ENCODE measurements around the gene TEX54.

TEX54 gene

DNA sequence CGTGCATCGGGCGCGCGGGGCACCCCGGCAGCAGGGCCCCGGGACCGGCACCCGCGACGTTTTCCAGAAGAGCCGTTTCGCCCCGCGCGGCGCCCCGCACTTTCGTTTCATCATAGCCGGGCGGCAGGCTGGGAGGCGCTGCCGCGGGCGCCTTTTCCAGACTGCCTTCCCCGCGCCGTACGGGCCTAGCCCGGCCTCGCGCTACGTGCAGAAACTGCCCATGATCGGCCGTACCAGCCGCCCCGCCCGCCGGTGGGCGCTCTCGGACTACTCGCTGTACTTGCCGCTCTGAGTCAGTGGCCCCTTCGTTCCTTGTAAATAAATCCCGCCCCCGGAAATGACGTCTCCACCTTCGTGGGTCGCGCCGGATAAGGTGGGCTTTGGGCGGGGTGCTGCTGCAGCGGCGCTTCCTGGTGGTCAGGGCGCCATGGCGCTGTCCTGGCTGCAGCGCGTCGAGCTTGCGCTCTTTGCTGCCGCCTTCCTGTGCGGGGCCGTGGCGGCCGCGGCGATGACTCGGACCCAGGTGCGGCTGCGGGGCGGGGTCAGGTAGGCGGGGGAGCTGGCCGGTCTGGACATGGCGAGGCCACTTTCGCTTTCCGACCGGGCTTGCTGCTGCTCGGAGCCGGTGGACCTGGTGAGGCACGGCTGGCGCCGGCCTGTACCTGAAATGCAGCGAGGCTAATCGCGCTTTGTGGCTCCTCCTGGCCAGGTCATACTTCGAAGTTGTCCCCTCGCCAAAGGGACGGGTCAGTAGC is 45.5 kb downstream of the TEX54 start, which contains the start of gene TMEM179B (continued):
- peak; percentile 59 for TF ChIP-seq GLIS1 (tag by site-specific recombination; IDR thresholded peaks at IDR 0.05)
- TF ChIP-seq PRDM1 (tag by site-specific recombination; IDR thresholded peaks at IDR 0.05), result no peak
- TF ChIP-seq ZNF221 (tag by site-specific recombination; IDR thresholded peaks at IDR 0.05; ENCODE audit: borderline replicate concordance), result no peak
- TF ChIP-seq, protein P1, sequence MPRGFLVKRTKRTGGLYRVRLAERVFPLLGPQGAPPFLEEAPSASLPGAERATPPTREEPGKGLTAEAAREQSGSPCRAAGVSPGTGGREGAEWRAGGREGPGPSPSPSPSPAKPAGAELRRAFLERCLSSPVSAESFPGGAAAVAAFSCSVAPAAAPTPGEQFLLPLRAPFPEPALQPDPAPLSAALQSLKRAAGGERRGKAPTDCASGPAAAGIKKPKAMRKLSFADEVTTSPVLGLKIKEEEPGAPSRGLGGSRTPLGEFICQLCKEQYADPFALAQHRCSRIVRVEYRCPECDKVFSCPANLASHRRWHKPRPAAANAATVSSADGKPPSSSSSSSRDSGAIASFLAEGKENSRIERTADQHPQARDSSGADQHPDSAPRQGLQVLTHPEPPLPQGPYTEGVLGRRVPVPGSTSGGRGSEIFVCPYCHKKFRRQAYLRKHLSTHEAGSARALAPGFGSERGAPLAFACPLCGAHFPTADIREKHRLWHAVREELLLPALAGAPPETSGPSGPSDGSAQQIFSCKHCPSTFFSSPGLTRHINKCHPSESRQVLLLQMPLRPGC (tag by site-specific recombination; IDR thresholded peaks at IDR 0.05), result peak; percentile 37; the same call in 1 of the 2 replicates
- TF ChIP-seq YY2 (tag by site-specific recombination; IDR thresholded peaks at IDR 0.05), result peak; percentile 84
- TF ChIP-seq, protein P2, sequence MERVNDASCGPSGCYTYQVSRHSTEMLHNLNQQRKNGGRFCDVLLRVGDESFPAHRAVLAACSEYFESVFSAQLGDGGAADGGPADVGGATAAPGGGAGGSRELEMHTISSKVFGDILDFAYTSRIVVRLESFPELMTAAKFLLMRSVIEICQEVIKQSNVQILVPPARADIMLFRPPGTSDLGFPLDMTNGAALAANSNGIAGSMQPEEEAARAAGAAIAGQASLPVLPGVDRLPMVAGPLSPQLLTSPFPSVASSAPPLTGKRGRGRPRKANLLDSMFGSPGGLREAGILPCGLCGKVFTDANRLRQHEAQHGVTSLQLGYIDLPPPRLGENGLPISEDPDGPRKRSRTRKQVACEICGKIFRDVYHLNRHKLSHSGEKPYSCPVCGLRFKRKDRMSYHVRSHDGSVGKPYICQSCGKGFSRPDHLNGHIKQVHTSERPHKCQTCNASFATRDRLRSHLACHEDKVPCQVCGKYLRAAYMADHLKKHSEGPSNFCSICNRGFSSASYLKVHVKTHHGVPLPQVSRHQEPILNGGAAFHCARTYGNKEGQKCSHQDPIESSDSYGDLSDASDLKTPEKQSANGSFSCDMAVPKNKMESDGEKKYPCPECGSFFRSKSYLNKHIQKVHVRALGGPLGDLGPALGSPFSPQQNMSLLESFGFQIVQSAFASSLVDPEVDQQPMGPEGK (tag by site-specific recombination; IDR thresholded peaks at IDR 0.05), result peak; percentile 80

DNA sequence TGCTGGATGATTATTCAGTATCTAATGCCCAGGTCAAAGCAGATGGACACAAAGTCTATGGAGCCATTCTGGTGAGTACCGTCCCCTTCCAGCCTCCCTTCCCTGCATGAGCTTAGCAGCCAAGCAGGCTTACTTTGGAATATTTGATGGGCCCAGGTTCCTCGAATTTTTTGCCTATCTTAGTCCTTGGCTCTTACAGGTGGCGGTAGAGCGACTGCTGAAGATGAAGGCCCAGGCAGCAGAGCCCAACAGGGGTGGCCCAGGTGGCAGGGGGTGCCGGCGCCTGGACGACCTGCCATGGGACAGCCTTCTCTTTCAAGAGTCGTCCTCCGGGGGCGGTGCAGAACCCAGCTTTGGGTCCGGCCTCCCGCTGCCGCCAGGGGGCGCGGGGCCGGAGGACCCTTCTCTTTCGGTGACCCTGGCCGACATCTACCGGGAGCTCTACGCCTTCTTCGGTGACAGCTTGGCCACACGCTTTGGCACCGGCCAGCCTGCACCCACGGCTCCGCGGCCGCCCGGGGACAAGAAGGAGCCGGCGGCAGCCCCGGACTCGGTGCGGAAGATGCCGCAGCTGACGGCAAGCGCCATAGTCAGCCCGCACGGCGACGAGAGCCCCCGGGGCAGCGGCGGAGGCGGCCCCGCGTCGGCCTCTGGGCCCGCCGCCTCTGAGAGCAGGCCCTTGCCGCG is 46.2 kb downstream of the TEX54 start:
- POLR2A ChIA-PET, result interaction anchor here (0.6 to 5.6 kb wide), 30 partner anchors 11 to 247 kb away, joined by 3 to 54 read pairs (median 6); partner anchors contain the start of genes B3GAT3, C11orf98, CSKMT and HNRNPUL2
- Histone ChIP-seq H3K9me3 (ENCODE audit: control insufficient read depth, insufficient read depth, low read depth, low read length) (no peaks in the 10 kb centered on the region), H3K4me1 (ENCODE audit: control insufficient read depth, insufficient read depth, low read length) (no peaks in the 10 kb centered on the region), H3K4me3 (ENCODE audit: low read depth, low read length) (peak overlapping the region; percentile 87), H3K27ac (ENCODE audit: extremely low read depth, low read depth, low read length) (peak overlapping the region; percentile 76), H3K36me3 (ENCODE audit: control insufficient read depth in 2 of 2, insufficient read depth in 1 of 2, low read length in 2 of 2) (peaks cover 0 to 50% of the 10 kb centered on the region in 2 experiments; a peak in 1 of 3 replicates)
- CTCF ChIA-PET, result interaction anchor here (0.6 to 3.2 kb wide), 43 partner anchors 9 to 1445 kb away, joined by 3 to 45 read pairs (median 4); partner anchors contain the start of genes C11orf98, HNRNPUL2, STX5 and TAF6L
- TF ChIP-seq, protein P3, sequence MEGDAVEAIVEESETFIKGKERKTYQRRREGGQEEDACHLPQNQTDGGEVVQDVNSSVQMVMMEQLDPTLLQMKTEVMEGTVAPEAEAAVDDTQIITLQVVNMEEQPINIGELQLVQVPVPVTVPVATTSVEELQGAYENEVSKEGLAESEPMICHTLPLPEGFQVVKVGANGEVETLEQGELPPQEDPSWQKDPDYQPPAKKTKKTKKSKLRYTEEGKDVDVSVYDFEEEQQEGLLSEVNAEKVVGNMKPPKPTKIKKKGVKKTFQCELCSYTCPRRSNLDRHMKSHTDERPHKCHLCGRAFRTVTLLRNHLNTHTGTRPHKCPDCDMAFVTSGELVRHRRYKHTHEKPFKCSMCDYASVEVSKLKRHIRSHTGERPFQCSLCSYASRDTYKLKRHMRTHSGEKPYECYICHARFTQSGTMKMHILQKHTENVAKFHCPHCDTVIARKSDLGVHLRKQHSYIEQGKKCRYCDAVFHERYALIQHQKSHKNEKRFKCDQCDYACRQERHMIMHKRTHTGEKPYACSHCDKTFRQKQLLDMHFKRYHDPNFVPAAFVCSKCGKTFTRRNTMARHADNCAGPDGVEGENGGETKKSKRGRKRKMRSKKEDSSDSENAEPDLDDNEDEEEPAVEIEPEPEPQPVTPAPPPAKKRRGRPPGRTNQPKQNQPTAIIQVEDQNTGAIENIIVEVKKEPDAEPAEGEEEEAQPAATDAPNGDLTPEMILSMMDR (tag by site-specific recombination; IDR thresholded peaks at IDR 0.05), result peak; percentile 96
- no peak for TF ChIP-seq ZNF555 (tag by site-specific recombination; conservative IDR thresholded peaks at IDR 0.05)
- no peak for TF ChIP-seq YY2 (tag by site-specific recombination; IDR thresholded peaks at IDR 0.05)
- no peak for TF ChIP-seq ZNF169 (tag by site-specific recombination; IDR thresholded peaks at IDR 0.05)
- no peak for TF ChIP-seq ZNF560 (tag by site-specific recombination; IDR thresholded peaks at IDR 0.05; ENCODE audit: borderline replicate concordance)
- TF ChIP-seq KLF16 (tag by site-specific recombination; IDR thresholded peaks at IDR 0.05), result peak; percentile 41; the same call in 1 of the 2 replicates
- TF ChIP-seq ZNF664 (tag by site-specific recombination; IDR thresholded peaks at IDR 0.05), result no peak
- TF ChIP-seq, protein P4, sequence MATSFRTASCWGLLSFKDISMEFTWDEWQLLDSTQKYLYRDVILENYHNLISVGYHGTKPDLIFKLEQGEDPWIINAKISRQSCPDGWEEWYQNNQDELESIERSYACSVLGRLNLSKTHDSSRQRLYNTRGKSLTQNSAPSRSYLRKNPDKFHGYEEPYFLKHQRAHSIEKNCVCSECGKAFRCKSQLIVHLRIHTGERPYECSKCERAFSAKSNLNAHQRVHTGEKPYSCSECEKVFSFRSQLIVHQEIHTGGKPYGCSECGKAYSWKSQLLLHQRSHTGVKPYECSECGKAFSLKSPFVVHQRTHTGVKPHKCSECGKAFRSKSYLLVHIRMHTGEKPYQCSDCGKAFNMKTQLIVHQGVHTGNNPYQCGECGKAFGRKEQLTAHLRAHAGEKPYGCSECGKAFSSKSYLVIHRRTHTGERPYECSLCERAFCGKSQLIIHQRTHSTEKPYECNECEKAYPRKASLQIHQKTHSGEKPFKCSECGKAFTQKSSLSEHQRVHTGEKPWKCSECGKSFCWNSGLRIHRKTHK (tag by site-specific recombination; IDR thresholded peaks at IDR 0.05), result no peak
- TF ChIP-seq ZNF292 (tag by site-specific recombination; IDR thresholded peaks at IDR 0.05; ENCODE audit: borderline replicate concordance, low read depth), result no peak
- peak; percentile 89 for TF ChIP-seq ZNF341 (tag by site-specific recombination; IDR thresholded peaks at IDR 0.05; ENCODE audit: low read depth)
- TF ChIP-seq ZNF768 (tag by site-specific recombination; IDR thresholded peaks at IDR 0.05), result no peak
- TF ChIP-seq, protein P5, sequence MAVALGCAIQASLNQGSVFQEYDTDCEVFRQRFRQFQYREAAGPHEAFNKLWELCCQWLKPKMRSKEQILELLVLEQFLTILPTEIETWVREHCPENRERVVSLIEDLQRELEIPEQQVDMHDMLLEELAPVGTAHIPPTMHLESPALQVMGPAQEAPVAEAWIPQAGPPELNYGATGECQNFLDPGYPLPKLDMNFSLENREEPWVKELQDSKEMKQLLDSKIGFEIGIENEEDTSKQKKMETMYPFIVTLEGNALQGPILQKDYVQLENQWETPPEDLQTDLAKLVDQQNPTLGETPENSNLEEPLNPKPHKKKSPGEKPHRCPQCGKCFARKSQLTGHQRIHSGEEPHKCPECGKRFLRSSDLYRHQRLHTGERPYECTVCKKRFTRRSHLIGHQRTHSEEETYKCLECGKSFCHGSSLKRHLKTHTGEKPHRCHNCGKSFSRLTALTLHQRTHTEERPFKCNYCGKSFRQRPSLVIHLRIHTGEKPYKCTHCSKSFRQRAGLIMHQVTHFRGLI (tag by site-specific recombination; IDR thresholded peaks at IDR 0.05), result peak; percentile 91
- TF ChIP-seq ZNF112 (tag by site-specific recombination; IDR thresholded peaks at IDR 0.05), result no peak
- peak; percentile 67 for TF ChIP-seq ZBTB20 (tag by site-specific recombination; IDR thresholded peaks at IDR 0.05)
- TF ChIP-seq, protein P6, sequence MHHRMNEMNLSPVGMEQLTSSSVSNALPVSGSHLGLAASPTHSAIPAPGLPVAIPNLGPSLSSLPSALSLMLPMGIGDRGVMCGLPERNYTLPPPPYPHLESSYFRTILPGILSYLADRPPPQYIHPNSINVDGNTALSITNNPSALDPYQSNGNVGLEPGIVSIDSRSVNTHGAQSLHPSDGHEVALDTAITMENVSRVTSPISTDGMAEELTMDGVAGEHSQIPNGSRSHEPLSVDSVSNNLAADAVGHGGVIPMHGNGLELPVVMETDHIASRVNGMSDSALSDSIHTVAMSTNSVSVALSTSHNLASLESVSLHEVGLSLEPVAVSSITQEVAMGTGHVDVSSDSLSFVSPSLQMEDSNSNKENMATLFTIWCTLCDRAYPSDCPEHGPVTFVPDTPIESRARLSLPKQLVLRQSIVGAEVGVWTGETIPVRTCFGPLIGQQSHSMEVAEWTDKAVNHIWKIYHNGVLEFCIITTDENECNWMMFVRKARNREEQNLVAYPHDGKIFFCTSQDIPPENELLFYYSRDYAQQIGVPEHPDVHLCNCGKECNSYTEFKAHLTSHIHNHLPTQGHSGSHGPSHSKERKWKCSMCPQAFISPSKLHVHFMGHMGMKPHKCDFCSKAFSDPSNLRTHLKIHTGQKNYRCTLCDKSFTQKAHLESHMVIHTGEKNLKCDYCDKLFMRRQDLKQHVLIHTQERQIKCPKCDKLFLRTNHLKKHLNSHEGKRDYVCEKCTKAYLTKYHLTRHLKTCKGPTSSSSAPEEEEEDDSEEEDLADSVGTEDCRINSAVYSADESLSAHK (tag by site-specific recombination; IDR thresholded peaks at IDR 0.05), result no peak
- peak; percentile 26 for TF ChIP-seq ZNF654 (tag by site-specific recombination; IDR thresholded peaks at IDR 0.05; ENCODE audit: low read depth)
- no peak for TF ChIP-seq ZBTB21 (tag by site-specific recombination; IDR thresholded peaks at IDR 0.05)
- TF ChIP-seq ZFHX2 (tag by site-specific recombination; conservative IDR thresholded peaks at IDR 0.05), result peak; percentile 40

All from HEK293 (cell line).